ENCODE results near the gene TOPBP1. TPM values are rescaled to one million over a fixed set of nuclear protein-coding genes. Genes with fewer than 3 reads are reported as not detected.
A peak's percentile ranks its signal among the peaks of the same experiment; 100 is the strongest.

The TOPBP1 gene
- total and polyA plus RNA-seq, 9 of the 15 experiments (the other 6 are each of a cell fraction or from before 2014, with no cell fraction given): 16.6 to 77.6 (median 58.2) TPM

- TF ChIP-seq TFAP4 (CRISPR knock-in tag; IDR thresholded peaks at IDR 0.05; ENCODE audit: borderline replicate concordance) (peak; percentile 91), DACH1 (IDR thresholded peaks at IDR 0.05; ENCODE audit: partially characterized antibody) (peak; percentile 14), ZNF124 (CRISPR knock-in tag; IDR thresholded peaks at IDR 0.05) (no peak), POLR2B (IDR thresholded peaks at IDR 0.05; ENCODE audit: low read depth, partially characterized antibody) (peak; percentile 46), E2F4 (CRISPR knock-in tag; IDR thresholded peaks at IDR 0.05; ENCODE audit: low read depth) (peak; percentile 87), FUS (optimal IDR thresholded peaks at IDR 0.05; ENCODE audit: low read depth, low read length) (no peak), OTX1 (CRISPR knock-in tag; IDR thresholded peaks at IDR 0.05) (no peak), HNRNPLL (IDR thresholded peaks at IDR 0.05; ENCODE audit: low read depth, low read length, poor library complexity, severe bottlenecking) (peak; percentile 23), TBP (optimal IDR thresholded peaks at IDR 0.05; ENCODE audit: low read depth, low read length) (peak; percentile 33), ESRRB (CRISPR knock-in tag; IDR thresholded peaks at IDR 0.05; ENCODE audit: borderline replicate concordance) (no peak), POLR2G (IDR thresholded peaks at IDR 0.05; ENCODE audit: low read depth, low read length) (peak; percentile 94), ZFX (CRISPR knock-in tag; IDR thresholded peaks at IDR 0.05) (peak; percentile 77), KDM5B (IDR thresholded peaks at IDR 0.05; ENCODE audit: insufficient replicate concordance, low read depth, low read length) (peak; percentile 76), MAFK (IDR thresholded peaks at IDR 0.05; ENCODE audit: low read length) (no peak), YY1 (IDR thresholded peaks at IDR 0.05; ENCODE audit: borderline replicate concordance in 1 of 3, control insufficient read depth in 1 of 3, extremely low read depth in 1 of 3, insufficient read depth in 3 of 3, insufficient read length in 1 of 3, insufficient replicate concordance in 2 of 3, low read depth in 1 of 3, low read length in 2 of 3) (peak in 2 of 3 experiments; percentile 63 to 80), ZNF511 (CRISPR knock-in tag; IDR thresholded peaks at IDR 0.05) (no peak), SOX6 (IDR thresholded peaks at IDR 0.05) (0 out of 2 replicates have a peak, but pooled peaks have one; percentile 29), FOXJ3 (CRISPR knock-in tag; IDR thresholded peaks at IDR 0.05) (no peak), SIN3A (IDR thresholded peaks at IDR 0.05; ENCODE audit: borderline replicate concordance in 2 of 2, control insufficient read depth in 1 of 2, low read depth in 2 of 2, low read length in 2 of 2) (peak; percentile 51 to 64; a peak in 2 of 4 replicates), POLR2AphosphoS5 (IDR thresholded peaks at IDR 0.05; ENCODE audit: control insufficient read depth, insufficient read depth, low read depth, low read length) (peak; percentile 80), TRIM28 (IDR thresholded peaks at IDR 0.05) (no peak), ELF4 (CRISPR knock-in tag; IDR thresholded peaks at IDR 0.05) (peak; percentile 57; the same call in 1 of the 2 replicates), ZKSCAN3 (CRISPR knock-in tag; IDR thresholded peaks at IDR 0.05) (no peak), HDAC2 (IDR thresholded peaks at IDR 0.05) (no peak)
Measured at GRCh38 chr3:133661454-133662277, at the start of gene TOPBP1 (continued).
